Right renal cortex interstitium (tissue), 3 donors: ENCODE results near the gene OR1S2. TPM values are rescaled to one million over a fixed set of nuclear protein-coding genes. Genes with fewer than 3 reads are reported as not detected.
"Not testable (repeated sequence)": the region's sequence is repeated elsewhere in the genome, so short reads cannot be mapped to it uniquely, and the experiment has no call there.

Source experiments
- DNase-seq, 3 donors: peaks; one replicate each; pipeline ENCODE4 v3.0.0-alpha.2; 2013; ENCODE audit warnings: low read depth in 3 of 3, low spot score in 2 of 3
- polyA plus RNA-seq, 3 donors: library from polyadenylated mRNA; unstranded; fragments of 120-200 nt; gene quantifications; one replicate each; pipeline ENCODE4 v1.2.1, GENCODE V29; 2013; ENCODE audit not compliant: insufficient read length in 3 of 3

The OR1S2 gene, protein sequence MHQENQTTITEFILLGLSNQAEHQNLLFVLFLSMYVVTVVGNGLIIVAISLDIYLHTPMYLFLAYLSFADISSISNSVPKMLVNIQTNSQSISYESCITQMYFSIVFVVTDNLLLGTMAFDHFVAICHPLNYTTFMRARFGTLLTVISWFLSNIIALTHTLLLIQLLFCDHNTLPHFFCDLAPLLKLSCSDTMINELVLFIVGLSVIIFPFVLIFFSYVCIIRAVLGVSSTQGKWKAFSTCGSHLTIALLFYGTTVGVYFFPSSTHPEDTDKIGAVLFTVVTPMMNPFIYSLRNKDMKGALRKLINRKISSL
- polyA plus RNA-seq, result not detected

DNA sequence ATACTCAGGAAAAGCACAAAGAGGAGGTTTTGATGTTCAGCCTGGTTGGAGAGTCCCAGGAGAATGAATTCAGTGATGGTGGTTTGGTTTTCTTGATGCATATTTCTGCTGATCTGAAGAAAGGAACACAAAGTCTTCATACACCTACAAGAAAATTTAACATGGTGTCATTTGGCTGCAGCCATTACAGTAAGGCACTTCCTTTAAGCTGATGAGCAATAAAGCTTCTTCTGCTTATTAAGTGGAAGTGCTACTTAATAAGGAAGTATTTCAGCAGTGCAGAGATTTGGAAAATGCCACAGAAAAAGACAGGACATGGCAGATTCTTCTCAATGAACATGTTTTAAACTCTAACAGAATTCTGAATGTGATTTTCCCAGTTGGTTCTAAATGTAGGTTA lies at the start of gene OR1S2:
Gene OR1S2 (minus strand): TSS at position 101 of the 400 bp plus-strand sequence. CDS start 0 bp downstream, at position 101.
- no peak for DNase-seq

DNA sequence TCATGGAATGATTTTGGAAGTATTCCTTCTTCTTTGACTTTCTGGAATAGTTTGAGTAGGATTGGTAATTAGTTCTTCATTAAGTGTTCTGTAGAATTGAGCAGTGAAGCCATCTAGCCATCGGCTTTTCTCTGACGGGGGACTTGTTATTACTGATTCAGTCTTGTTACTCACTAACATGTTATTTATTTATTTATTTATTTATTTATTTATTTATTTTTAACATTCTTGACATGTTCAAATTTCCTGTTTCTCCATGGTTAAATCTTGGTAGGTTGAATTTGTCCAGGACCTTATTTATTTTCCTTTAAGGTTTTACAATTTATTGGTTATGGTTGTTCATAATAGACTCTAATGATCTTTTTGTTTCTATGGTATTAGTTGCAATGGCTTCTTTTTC lies 40.0 kb upstream of the OR1S2 start:
- DNase-seq, result no peak

DNA sequence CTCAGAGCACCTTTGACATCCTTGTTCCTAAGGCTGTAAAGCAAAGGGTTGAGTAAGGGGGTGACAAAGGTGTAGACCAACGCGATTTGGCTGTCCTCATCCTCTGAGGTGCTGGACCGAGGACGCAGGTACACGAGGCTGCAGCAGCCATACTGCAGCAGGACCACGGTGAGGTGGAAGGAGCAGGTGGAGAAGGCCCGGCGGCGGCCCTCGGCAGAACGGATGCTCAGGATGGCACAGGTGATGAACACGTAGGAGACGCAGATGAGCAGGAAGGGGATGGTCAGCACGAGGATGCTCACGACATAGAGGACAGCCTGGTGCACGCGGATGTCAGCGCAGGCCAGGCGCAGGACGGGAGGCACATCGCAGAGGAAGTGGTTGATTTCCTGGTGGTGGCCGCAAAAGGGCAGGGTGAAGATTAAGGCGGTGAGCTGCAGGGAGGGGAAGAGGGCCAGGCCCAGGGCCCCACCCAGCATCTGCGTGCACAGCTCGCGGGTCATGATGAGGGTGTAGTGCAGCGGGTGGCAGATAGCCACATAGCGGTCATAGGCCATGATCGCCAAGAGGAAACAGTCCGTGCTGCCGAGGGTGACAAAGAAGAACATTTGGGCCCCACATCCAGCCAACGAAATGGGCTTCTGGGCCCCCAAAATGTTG lies 24.1 kb upstream of the OR1S2 start:
- no peak for DNase-seq

DNA sequence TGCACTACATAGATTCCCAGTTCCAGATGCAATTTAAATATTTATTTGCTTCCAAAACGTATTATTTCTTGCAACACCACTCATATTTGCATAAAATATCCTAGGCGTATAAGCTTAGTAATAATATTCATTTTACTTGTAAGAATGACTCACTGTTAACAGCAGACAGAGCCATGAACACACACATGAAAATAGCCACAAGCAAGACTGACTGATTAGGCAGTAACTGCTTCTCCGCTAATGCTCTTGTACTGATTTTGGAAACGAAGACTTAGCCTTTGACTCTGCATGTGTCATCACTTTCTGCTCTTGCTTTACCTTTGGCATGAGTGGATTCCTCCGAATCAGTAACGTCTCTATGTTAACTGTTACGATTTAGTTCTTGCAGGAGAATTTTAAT lies 18.8 kb upstream of the OR1S2 start:
- DNase-seq, result no peak

DNA sequence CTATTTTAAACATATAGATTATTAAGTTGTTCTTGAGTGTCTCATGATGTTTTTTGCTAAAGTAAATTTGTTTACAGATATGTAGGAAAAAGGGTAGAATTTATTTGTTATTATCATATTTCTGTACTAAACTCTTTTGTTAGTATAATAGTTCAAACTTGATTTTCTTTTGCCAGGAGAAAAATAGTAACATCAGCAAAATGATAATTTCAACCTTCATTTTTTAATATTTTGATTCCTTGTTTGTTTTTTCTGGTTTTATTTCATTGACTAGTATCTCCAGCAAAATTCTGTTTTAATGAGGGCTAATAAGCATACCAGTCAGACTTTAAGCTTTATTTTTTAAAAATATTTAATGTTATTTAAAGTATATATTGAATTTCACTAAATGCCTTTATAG lies 12.5 kb upstream of the OR1S2 start:
- no peak for DNase-seq

DNA sequence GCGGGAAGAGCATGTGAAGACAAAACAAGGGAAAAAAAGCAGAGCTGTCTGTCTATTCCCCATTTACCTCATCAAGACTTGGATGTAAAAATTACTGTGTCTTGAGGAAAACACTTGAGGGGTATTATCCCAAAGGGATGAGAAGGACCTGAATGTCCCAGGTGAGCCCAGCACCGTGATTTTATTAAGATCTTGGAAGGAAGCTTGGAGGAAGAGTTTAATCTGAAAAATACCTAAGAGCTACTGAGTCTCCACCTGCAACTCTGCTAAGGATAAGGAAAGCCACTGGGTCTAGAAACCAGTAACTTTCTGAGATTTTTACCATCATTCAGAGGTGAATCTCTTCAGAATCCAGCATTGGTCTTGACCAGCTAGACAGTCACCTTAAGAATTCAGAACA lies 8.5 kb upstream of the OR1S2 start, which contains the start of gene OR1S1:
Gene OR1S1 (plus strand): TSS at position 301 of the 400 bp plus-strand sequence.
- DNase-seq, result not testable (repeated sequence)

DNA sequence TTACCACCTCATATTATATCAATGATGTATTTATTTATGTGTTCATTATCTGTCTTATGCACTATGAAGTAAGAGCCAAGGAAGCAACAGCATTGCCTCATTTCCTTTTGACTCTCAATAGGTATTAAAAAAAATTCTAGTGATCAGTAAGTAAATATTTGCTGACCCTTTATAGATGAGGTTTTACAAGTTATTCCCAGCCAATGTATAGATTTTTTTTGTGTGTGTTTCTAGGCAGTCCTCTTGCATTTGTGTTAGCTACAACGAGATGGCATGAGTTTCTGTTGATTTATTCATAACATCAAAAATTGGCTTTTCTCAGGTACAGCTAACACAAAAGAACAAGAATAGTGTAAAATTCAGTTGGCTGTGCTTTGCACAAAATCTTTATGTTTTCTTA lies 4.7 kb downstream of the OR1S2 start:
- DNase-seq, result no peak

DNA sequence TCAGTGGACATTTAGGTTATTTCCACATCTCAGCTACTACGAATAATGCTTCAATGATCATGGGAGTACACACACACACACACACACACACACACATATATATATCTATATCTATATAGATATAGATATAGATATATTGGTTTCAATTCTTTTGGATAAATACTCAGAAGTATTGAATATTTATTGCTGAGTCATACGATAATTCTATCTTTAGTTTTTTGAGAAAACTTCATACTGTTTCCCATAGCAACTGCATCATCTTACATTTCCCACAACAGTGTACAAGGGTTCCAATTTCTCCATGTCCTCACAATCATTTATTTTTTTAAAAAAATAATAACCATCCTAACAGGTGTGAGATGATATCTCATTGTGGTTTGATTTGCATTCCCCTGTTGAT lies 8.0 kb downstream of the OR1S2 start:
- DNase-seq, result no peak

DNA sequence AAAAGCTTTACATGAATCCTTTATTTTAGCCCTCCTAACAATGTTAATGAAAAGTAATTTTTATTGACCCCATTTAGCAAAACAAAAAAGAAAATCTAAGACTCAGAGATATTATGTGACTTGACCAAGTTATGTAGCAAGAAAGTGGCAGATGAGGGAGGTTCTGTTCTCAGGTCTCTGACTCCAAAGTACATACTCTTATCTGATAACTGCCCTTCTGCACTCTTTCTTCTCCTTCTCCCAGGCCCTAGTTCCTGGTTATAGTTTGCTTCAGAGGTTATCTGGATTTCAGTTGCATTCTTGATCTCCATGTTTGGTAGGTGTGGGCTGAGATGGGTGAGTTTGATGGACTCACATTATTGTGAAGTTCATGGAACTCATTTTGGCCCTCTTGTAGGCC lies 10.6 kb downstream of the OR1S2 start:
- no peak for DNase-seq

DNA sequence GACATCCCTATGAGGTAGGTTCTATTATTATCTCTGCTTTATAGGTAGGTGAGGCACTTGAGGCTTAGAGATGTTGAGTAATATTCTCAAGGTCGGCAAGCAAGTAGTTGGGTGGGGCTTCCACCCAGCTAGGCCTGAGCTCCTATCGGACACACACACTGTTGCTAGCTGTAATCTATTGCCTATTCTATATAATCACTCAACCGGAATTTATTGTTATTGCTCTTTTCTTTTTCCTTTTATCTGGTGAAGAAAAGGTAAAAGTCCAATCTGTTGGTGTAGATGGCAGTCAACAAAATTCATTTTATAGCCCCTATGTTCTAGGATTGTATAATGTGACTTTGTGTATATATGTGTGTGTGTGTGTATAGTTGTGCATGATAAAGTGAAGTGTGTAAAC lies 11.7 kb downstream of the OR1S2 start:
- no peak for DNase-seq

DNA sequence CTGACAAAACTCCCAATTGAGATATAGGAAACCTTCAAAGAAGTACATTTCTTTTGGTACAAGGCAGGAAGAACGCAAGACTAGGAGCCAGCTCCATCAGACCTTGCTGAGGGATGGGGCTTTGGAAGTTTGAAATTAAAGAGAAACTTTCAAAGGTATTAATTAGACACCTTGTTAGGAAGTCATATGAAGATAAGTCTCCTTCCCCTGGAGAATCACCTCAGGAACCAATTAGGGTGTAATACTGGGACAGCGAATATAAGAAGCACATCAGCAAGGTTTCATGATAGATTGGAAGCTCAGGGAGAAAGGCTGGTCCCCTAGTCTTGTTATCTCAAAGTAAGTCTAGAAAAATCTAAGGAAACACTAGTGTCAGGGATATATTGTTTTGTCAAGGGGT lies 15.2 kb downstream of the OR1S2 start, which contains the start of gene OR9Q2:
Gene OR9Q2 (plus strand): TSS at position 301 of the 400 bp plus-strand sequence. CDS start 1,421 bp downstream, outside the sequence.
- DNase-seq, result no peak

DNA sequence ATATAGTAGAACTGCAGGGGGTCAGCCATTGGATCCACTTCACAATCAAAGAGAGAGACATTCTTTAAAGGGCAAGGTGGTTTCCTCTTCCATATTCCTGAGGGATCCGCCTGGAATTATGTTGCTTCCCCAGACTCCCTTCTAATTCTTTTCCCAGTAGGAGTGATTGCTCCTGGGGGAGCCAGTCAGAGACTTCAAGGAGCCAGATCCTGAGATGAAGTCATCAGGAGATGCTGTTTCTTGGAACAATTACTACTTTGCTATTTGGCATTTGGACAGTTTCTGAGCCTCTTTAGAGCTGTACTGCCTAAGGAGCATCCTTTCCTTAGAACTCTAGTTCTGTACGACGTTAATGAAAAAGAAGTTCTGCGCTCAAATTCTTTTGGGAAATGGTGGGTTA lies 17.0 kb downstream of the OR1S2 start:
- DNase-seq, result no peak

DNA sequence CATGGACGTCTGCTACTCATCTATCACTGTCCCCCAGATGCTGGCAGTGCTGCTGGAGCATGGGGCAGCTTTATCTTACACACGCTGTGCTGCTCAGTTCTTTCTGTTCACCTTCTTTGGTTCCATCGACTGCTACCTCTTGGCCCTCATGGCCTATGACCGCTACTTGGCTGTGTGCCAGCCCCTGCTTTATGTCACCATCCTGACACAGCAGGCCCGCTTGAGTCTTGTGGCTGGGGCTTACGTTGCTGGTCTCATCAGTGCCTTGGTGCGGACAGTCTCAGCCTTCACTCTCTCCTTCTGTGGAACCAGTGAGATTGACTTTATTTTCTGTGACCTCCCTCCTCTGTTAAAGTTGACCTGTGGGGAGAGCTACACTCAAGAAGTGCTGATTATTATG lies 24.3 kb downstream of the OR1S2 start:
- no peak for DNase-seq

DNA sequence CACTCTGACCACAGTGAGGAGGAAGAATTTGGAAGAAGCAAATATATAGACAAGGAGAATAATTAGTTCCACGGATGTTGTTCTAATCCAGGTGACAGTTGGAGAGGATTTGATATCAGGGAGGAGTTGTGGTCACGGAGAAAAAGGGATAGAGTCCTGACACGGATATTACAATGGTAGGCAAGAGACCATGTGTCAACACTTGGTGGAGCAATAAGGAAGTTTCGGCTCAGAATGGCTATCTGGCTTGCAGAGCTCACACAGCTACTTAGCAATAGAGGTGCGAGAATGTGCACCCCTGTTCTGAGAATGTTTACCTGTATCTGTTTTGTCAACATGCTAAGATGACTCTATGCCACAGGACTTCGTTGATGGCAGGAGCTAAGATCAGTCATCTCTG lies 25.5 kb downstream of the OR1S2 start:
- no peak for DNase-seq

DNA sequence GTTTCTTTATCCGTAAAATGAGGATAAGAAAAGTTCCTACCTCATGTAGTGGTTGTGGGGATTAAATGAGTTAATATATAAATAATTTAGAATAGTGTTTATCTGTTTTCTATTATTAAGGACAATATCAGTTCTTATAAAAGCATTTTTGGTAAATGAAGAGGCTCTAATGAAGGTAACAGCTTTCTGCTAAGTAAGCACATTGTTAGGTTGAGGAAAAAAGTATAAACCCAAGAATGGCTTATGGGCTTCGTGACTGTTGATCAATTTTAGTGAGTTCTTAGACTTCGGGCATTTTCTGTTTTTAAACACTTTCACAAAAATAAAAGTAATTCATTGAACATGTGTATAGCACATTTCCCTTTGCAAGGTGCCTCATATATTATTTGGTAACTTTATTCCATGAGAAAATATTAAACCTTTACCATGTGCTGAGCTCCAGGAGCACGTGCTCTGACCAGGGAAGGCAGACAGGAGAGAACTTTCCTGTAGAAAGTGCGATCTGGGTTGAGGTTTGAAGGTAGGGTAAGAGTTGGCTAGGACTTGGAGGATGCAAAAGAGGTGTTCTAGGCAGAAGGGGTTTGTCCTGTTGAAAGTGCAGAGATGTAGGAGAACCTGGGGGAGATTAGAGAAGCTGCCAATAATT lies 26.4 kb downstream of the OR1S2 start:
- DNase-seq, result no peak

DNA sequence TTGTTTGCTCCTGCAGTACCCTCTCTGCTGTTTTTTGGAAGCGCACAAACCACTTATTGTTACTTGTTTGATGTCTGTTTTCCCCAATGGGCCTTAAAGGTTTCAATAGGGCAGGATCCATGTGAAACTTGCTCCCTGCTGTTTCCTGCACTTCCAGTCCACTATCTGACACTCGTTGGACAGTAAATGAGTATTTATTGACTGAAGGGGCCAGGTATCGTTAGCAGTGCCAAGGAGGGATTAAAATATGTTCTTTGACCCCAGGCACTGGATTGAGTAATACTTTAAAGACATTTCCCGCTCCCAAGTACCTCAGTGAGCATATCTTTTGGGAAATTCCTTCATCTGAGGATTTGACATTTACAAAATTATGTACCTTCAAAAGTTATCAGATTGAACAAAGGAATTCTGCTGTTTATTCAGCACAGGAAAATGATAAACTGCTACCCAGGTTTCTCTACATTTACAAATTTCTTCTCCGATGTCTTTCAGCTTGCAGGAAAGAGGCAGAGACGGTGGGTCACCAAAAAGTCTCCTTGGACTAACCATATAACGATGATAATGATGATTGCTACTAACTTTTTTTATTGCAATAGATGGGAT lies 38.3 kb downstream of the OR1S2 start:
- DNase-seq, result no peak

DNA sequence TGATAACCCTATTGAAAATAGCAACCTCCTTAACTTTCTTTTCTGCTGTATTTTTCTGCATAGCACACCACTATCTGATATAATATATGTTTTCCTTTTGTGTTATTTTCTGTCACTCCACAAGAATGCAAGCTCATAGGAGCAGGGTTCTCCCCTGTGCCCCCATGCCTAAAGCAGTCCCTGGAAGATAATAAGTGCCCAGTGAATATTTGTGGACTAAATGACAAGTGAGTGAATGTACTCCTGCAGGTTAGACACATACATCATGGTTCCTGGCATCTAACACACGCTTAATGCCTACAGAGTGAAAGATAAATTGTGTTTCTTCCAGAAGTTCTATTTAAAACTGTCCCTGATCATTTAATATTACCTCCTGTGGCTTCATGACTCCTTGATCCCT lies 39.0 kb downstream of the OR1S2 start:
- DNase-seq, result no peak

DNA sequence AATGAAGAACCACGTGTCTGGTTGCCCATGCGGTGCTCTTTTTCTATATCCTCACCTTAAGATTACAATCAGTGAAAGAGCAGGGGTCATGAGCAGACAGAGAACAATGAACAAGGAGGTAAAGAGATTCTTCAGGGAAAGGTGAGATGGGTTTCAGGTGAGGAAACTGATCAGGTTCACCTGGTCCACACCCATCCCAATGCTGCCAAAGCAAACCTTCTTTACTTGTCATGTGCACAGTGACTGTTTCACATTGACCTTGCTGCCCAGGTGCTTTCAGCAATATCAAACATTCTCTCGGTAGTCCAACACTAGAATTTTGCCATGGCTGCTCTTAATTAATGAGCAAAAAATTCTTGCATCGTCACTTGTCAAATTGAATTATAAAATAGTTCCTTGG lies 39.6 kb downstream of the OR1S2 start:
- no peak for DNase-seq
